SU-DHL-6 (cell line): ENCODE results near the gene AJUBA.

Source experiments
- H2AFZ ChIP-seq: fragments of 200-600 bp; sonication (generic); 2 replicates; pipeline ENCODE4 v1.6.1; 2014; ENCODE audit warnings: low read depth, mild to moderate bottlenecking, moderate library complexity, mixed read lengths, antibody characterized with exemption, low read length; ENCODE audit not compliant: severe bottlenecking
- H3F3A ChIP-seq: fragments of 200-600 bp; shearing (Covaris generic); 2 replicates; pipeline ENCODE4 v1.6.0; 2016; ENCODE audit warnings: antibody characterized with exemption, mild to moderate bottlenecking; ENCODE audit not compliant: insufficient read depth
- H3K27ac ChIP-seq: fragments of 200-600 bp; sonication (generic); 2 replicates; pipeline ENCODE4 v1.5.1; 2016; ENCODE audit warnings: low read depth, mild to moderate bottlenecking, low read length, moderate library complexity, mixed read lengths
- H3K27me3 ChIP-seq: fragments of 200-600 bp; sonication (generic), shearing (Covaris generic); 2 replicates; pipeline ENCODE4 v1.6.0; 2014; ENCODE audit warnings: mild to moderate bottlenecking, low read length
- H3K36me3 ChIP-seq: fragments of 200-600 bp; sonication (generic); 2 replicates; pipeline ENCODE4 v1.6.1; 2014; ENCODE audit warnings: mild to moderate bottlenecking, low read length, mixed read lengths
- H3K4me2 ChIP-seq: fragments of 300-600, 200-600 bp; shearing (Covaris generic), sonication (generic); 2 replicates; pipeline ENCODE4 v1.6.0; 2014; ENCODE audit warnings: low read length, low read depth, mild to moderate bottlenecking; ENCODE audit not compliant: poor library complexity, severe bottlenecking
- H3K4me3 ChIP-seq: fragments of 200-600 bp; sonication (generic); 2 replicates; pipeline ENCODE4 v1.5.1; 2014; ENCODE audit warnings: antibody characterized with exemption, low read length, mild to moderate bottlenecking, mixed read lengths; ENCODE audit not compliant: insufficient read depth, poor library complexity, severe bottlenecking
- H3K79me2 ChIP-seq: fragments of 200-600 bp; sonication (generic); 2 replicates; pipeline ENCODE4 v1.6.1; 2014; ENCODE audit warnings: mild to moderate bottlenecking, low read length, moderate library complexity; ENCODE audit not compliant: insufficient read depth
- H3K9ac ChIP-seq: fragments of 200-600 bp; sonication (generic); 2 replicates; pipeline ENCODE4 v1.7.0; 2014; ENCODE audit warnings: mild to moderate bottlenecking, low read length
- H3K9me2 ChIP-seq: fragments of 200-600 bp; sonication (generic); replicated peaks from 2 replicates; pipeline ENCODE4 v1.6.1; 2014; ENCODE audit warnings: low read length; ENCODE audit not compliant: insufficient read depth
- H3K9me3 ChIP-seq: fragments of 200-600 bp; sonication (generic); 2 replicates; pipeline ENCODE4 v1.6.1; 2014; ENCODE audit warnings: low read length, mixed read lengths; ENCODE audit not compliant: insufficient read depth
- H4K20me1 ChIP-seq: fragments of 200-600 bp; sonication (generic); 2 replicates; pipeline ENCODE4 v1.6.1; 2014; ENCODE audit warnings: low read depth, mild to moderate bottlenecking, antibody characterized with exemption, low read length, moderate library complexity, mixed read lengths
- CTCF ChIP-seq: fragments of 200-600 bp; sonication (generic); IDR thresholded peaks from one replicate; pipeline ENCODE4 v1.5.1; 2017; ENCODE audit warnings: antibody characterized with exemption, mild to moderate bottlenecking, low read length, moderate library complexity; ENCODE audit not compliant: insufficient read depth, poor library complexity, severe bottlenecking
- EZH2phosphoT487 ChIP-seq: fragments of 200-600 bp; sonication (generic), shearing (Covaris generic); conservative IDR thresholded peaks from 2 replicates; pipeline ENCODE4 v1.6.1; 2018; ENCODE audit warnings: mild to moderate bottlenecking, antibody characterized with exemption, low read length, moderate library complexity, mixed read lengths

Gene AJUBA

DNA sequence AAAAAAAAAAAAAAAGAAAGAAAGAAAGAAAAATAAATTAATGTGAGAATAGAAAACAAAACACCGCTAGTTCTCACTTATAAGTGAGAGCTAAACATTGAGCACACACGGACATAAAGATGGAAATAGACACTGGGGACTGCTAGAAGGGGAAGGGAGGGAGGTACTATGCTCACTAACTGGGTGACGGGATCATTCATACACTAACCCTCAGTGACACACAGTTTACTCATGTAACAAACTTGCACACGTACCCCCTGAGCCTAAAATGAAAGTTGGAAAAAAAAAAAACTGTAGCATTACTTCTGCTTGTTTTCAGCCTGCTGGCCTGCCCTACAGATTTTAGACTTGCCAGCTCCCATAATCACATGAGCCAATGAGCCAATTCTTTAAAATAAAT lies 42.7 kb downstream of the AJUBA start:
- Histone ChIP-seq H3K79me2 (no peaks in the 10 kb centered on the region), H3F3A (no peaks in the 10 kb centered on the region), H3K36me3 (no peaks in the 10 kb centered on the region; the same call in 1 of the 2 replicates), H3K9me2 (no peaks in the 10 kb centered on the region), H3K4me3 (no peak overlapping the region), H3K27me3 (no peaks in the 10 kb centered on the region), H3K4me2 (no peak overlapping the region), H3K9me3 (no peaks in the 10 kb centered on the region), H4K20me1 (no peaks in the 10 kb centered on the region), H2AFZ (no peak overlapping the region), H3K27ac (no peak overlapping the region), H3K9ac (no peak overlapping the region)
- TF ChIP-seq EZH2phosphoT487 = no peak
- no peak for TF ChIP-seq CTCF

GRCh38 chr14:22935156-22935555 lies 47.2 kb downstream of the AJUBA start:
- H3K36me3 ChIP-seq = no peaks in the 10 kb centered on the region; the same call in 1 of the 2 replicates
- no peak overlapping the region for H3K27ac ChIP-seq
- no peak overlapping the region for H3K4me3 ChIP-seq
- TF ChIP-seq CTCF (no peak), EZH2phosphoT487 (no peak)
- no peak overlapping the region for H3K9ac ChIP-seq
- H3K27me3 ChIP-seq = no peaks in the 10 kb centered on the region
- no peak overlapping the region for H2AFZ ChIP-seq
- H3K79me2 ChIP-seq = no peaks in the 10 kb centered on the region
- H3K9me3 ChIP-seq = no peaks in the 10 kb centered on the region
- H3K4me2 ChIP-seq = no peak overlapping the region
- H3F3A ChIP-seq = peaks cover 6% of the 10 kb centered on the region; the same call in 1 of the 2 replicates
- H4K20me1 ChIP-seq = no peaks in the 10 kb centered on the region
- H3K9me2 ChIP-seq = no peaks in the 10 kb centered on the region

GRCh38 chr14:22932146-22932545 lies 50.2 kb downstream of the AJUBA start:
- no peak for TF ChIP-seq EZH2phosphoT487
- no peak for TF ChIP-seq CTCF
- Histone ChIP-seq H2AFZ (no peak overlapping the region), H3F3A (peaks cover 11% of the 10 kb centered on the region; the same call in 1 of the 2 replicates), H3K4me2 (no peak overlapping the region), H3K36me3 (no peaks in the 10 kb centered on the region; the same call in 1 of the 2 replicates), H3K27me3 (no peaks in the 10 kb centered on the region), H3K9me2 (no peaks in the 10 kb centered on the region), H3K4me3 (no peak overlapping the region), H3K9me3 (no peaks in the 10 kb centered on the region), H4K20me1 (no peaks in the 10 kb centered on the region), H3K27ac (no peak overlapping the region), H3K79me2 (peaks cover 14% of the 10 kb centered on the region), H3K9ac (no peak overlapping the region)
